WTC11 (cell line): Measurements from ENCODE around the gene SPI1. TPM values are rescaled to one million over a fixed set of nuclear protein-coding genes. Genes with fewer than 3 reads are reported as not detected.

Source experiments
- ATAC-seq: fragments of 200-7000 bp; cut with Tn5 transposase; 2 replicates; pipeline ENCODE4 v1.10.0; 2021; ENCODE audit warnings: mild to moderate bottlenecking, moderate library complexity
- CTCF ChIA-PET: fragments of 300-600 bp; sonication (Branson Sonifier 250); formaldehyde crosslinking; loops from one replicate; lab custom pipeline; 2021; ENCODE audit warnings: antibody characterized with exemption; lab: Charles Lee
- POLR2A ChIA-PET: fragments of 350-600 bp; sonication (Branson Sonifier 250); formaldehyde crosslinking; loops from one replicate; lab custom pipeline; 2021; ENCODE audit warnings: antibody characterized with exemption; lab: Charles Lee
- DNase-seq: peaks from one replicate; pipeline ENCODE4 v3.0.0; 2021; ENCODE audit warnings: low spot score
- H3K27ac Mint-ChIP-seq: 2 replicates; pipeline ENCODE4 v1.8.0; 2021; ENCODE audit warnings: mixed read lengths
- H3K27me3 Mint-ChIP-seq: 2 replicates; pipeline ENCODE4 v1.8.0; 2021; ENCODE audit warnings: low read depth, mild to moderate bottlenecking, moderate library complexity, mixed read lengths
- H3K36me3 Mint-ChIP-seq: 2 replicates; pipeline ENCODE4 v1.8.0; 2021; ENCODE audit warnings: mixed read lengths
- H3K4me1 Mint-ChIP-seq: 2 replicates; pipeline ENCODE4 v1.8.0; 2022; ENCODE audit warnings: mixed read lengths
- H3K4me3 Mint-ChIP-seq: 2 replicates; pipeline ENCODE4 v1.8.0; 2021; ENCODE audit warnings: mild to moderate bottlenecking, moderate library complexity, mixed read lengths
- H3K9me3 Mint-ChIP-seq: 2 replicates; pipeline ENCODE4 v1.8.0; 2021; ENCODE audit warnings: mixed read lengths
- E2F5 ChIP-seq: sonication (generic); formaldehyde crosslinking; IDR thresholded peaks from 2 replicates; pipeline ENCODE4 v1.8.1; 2022; ENCODE audit warnings: mild to moderate bottlenecking, moderate library complexity, missing genetic modification reagents
- ELF4 ChIP-seq: sonication (generic); formaldehyde crosslinking; IDR thresholded peaks from 2 replicates; pipeline ENCODE4 v1.8.1; 2022; ENCODE audit warnings: low read depth, mild to moderate bottlenecking, moderate library complexity, missing genetic modification reagents
- FOXP1 ChIP-seq: sonication (generic); formaldehyde crosslinking; IDR thresholded peaks from 2 replicates; pipeline ENCODE4 v1.8.0; 2022; ENCODE audit warnings: missing genetic modification reagents, mild to moderate bottlenecking, moderate library complexity, borderline replicate concordance
- GRHL2 ChIP-seq: fragments of 250-450 bp; sonication (Bioruptor Pico); IDR thresholded peaks from 2 replicates; pipeline ENCODE4 v1.8.0; 2022; ENCODE audit warnings: mild to moderate bottlenecking, moderate library complexity; ENCODE audit not compliant: insufficient replicate concordance, severe bottlenecking
- HMGA2 ChIP-seq: fragments of 250-450 bp; sonication (Bioruptor Pico); IDR thresholded peaks from 2 replicates; pipeline ENCODE4 v1.4.0; 2021; ENCODE audit warnings: mild to moderate bottlenecking, moderate library complexity
- IRF1 ChIP-seq: sonication (generic); formaldehyde crosslinking; IDR thresholded peaks from 2 replicates; pipeline ENCODE4 v1.8.0; 2023; ENCODE audit warnings: missing genetic modification reagents
- JAZF1 ChIP-seq: fragments of 250-450 bp; sonication (Bioruptor Pico); IDR thresholded peaks from 2 replicates; pipeline ENCODE4 v1.9.0; 2021; ENCODE audit warnings: moderate library complexity, mild to moderate bottlenecking, inconsistent platforms
- MAX ChIP-seq: sonication (generic); formaldehyde crosslinking; IDR thresholded peaks from 2 replicates; pipeline ENCODE4 v1.8.0; 2022; ENCODE audit warnings: mild to moderate bottlenecking, missing genetic modification reagents
- MXD4 ChIP-seq: fragments of 250-450 bp; sonication (Bioruptor Pico); IDR thresholded peaks from 2 replicates; pipeline ENCODE4 v1.8.0; 2021; ENCODE audit warnings: mild to moderate bottlenecking, moderate library complexity, borderline replicate concordance
- MYBL2 ChIP-seq: sonication (generic); formaldehyde crosslinking; IDR thresholded peaks from 2 replicates; pipeline ENCODE4 v1.8.1; 2023; ENCODE audit warnings: mild to moderate bottlenecking, moderate library complexity, missing genetic modification reagents
- NR2C2 ChIP-seq: sonication (generic); formaldehyde crosslinking; IDR thresholded peaks from 2 replicates; pipeline ENCODE4 v1.8.0; 2022; ENCODE audit warnings: mild to moderate bottlenecking, missing genetic modification reagents
- PRDM15 ChIP-seq: sonication (generic); formaldehyde crosslinking; IDR thresholded peaks from 2 replicates; pipeline ENCODE4 v1.8.0; 2022; ENCODE audit warnings: missing genetic modification reagents
- PREB ChIP-seq: sonication (generic); formaldehyde crosslinking; IDR thresholded peaks from 2 replicates; pipeline ENCODE4 v1.8.1; 2022; ENCODE audit warnings: mild to moderate bottlenecking, missing genetic modification reagents, moderate library complexity, borderline replicate concordance
- PRRX2 ChIP-seq: fragments of 250-450 bp; sonication (Bioruptor Pico); IDR thresholded peaks from 2 replicates; pipeline ENCODE4 v1.8.0; 2021; ENCODE audit warnings: mild to moderate bottlenecking
- SP1 ChIP-seq: sonication (generic); formaldehyde crosslinking; conservative IDR thresholded peaks from 2 replicates; pipeline ENCODE4 v1.8.1; 2022; ENCODE audit warnings: missing genetic modification reagents
- TEAD1 ChIP-seq: sonication (generic); formaldehyde crosslinking; IDR thresholded peaks from 2 replicates; pipeline ENCODE4 v1.8.0; 2022; ENCODE audit warnings: mild to moderate bottlenecking, missing genetic modification reagents
- USF1 ChIP-seq: sonication (generic); formaldehyde crosslinking; IDR thresholded peaks from 2 replicates; pipeline ENCODE4 v1.8.0; 2022; ENCODE audit warnings: mild to moderate bottlenecking, missing genetic modification reagents
- ZMAT4 ChIP-seq: fragments of 250-450 bp; sonication (Bioruptor Pico); IDR thresholded peaks from 2 replicates; pipeline ENCODE4 v1.9.0; 2021; ENCODE audit warnings: mild to moderate bottlenecking
- ZNF138 ChIP-seq: sonication (generic); formaldehyde crosslinking; conservative IDR thresholded peaks from 2 replicates; pipeline ENCODE4 v1.8.1; 2022; ENCODE audit warnings: mild to moderate bottlenecking, moderate library complexity, missing genetic modification reagents
- ZNF416 ChIP-seq: fragments of 250-450 bp; sonication (Bioruptor Pico); IDR thresholded peaks from 2 replicates; pipeline ENCODE4 v1.9.0; 2021; ENCODE audit warnings: mild to moderate bottlenecking, inconsistent platforms
- ZNF425 ChIP-seq: fragments of 250-450 bp; sonication (Bioruptor Pico); conservative IDR thresholded peaks from 2 replicates; pipeline ENCODE4 v1.9.0; 2021; ENCODE audit warnings: mild to moderate bottlenecking
- ZNF512 ChIP-seq: sonication (generic); formaldehyde crosslinking; IDR thresholded peaks from 2 replicates; pipeline ENCODE4 v1.8.1; 2022; ENCODE audit warnings: missing genetic modification reagents, borderline replicate concordance
- total RNA-seq: library from RNA; stranded (reverse); gene quantifications from 3 replicates; pipeline ENCODE4 v1.2.3, GENCODE V29; 2021

Gene SPI1
- total RNA-seq, 1 experiment from 2014 or later, result 0.59 TPM

GRCh38 chr11:47359586-47359985, 18.8 kb downstream of the SPI1 start (continued):
- TF ChIP-seq E2F5 (CRISPR knock-in tag) (no peak), USF1 (CRISPR knock-in tag) (no peak), JAZF1 (CRISPR knock-in tag) (no peak), ZMAT4 (CRISPR knock-in tag) (no peak), MYBL2 (CRISPR knock-in tag) (no peak), PREB (CRISPR knock-in tag) (no peak), FOXP1 (CRISPR knock-in tag) (no peak), ZNF416 (CRISPR knock-in tag) (no peak), SP1 (CRISPR knock-in tag) (no peak), NR2C2 (CRISPR knock-in tag) (no peak)

- TF ChIP-seq TEAD1, result no peak
- TF ChIP-seq IRF1 (CRISPR knock-in tag), result no peak
- TF ChIP-seq MXD4, result no peak
- ChIA-PET CTCF (interaction anchor here (1.0 kb wide), 1 partner anchor 125 kb away, joined by 3 read pairs; no protein-coding TSS in a partner anchor), POLR2A (no interaction called here)
- H3K27me3 Mint-ChIP-seq, result no peaks in the 10 kb centered on the region
- DNase-seq (no peak), ATAC-seq (no peak)
- H3K9me3 Mint-ChIP-seq, result no peaks in the 10 kb centered on the region
- no peaks in the 10 kb centered on the region for H3K36me3 Mint-ChIP-seq
- peaks cover 5% of the 10 kb centered on the region for H3K4me1 Mint-ChIP-seq
- no peak overlapping the region; the same call in 1 of the 2 replicates for H3K27ac Mint-ChIP-seq
- no peak overlapping the region for H3K4me3 Mint-ChIP-seq
Observed at GRCh38 chr11:47359162-47359561, 19.2 kb downstream of the SPI1 start.

GRCh38 chr11:47358731-47359051, 19.7 kb downstream of the SPI1 start:
- H3K27ac Mint-ChIP-seq, result no peak overlapping the region
- no peaks in the 10 kb centered on the region for H3K36me3 Mint-ChIP-seq
- DNase-seq (no peak), ATAC-seq (no peak)
- H3K4me1 Mint-ChIP-seq, result peaks cover 5% of the 10 kb centered on the region
- no peak overlapping the region for H3K4me3 Mint-ChIP-seq
- ChIA-PET POLR2A (no interaction called here), CTCF (no interaction called here)
- no peaks in the 10 kb centered on the region for H3K9me3 Mint-ChIP-seq
- TF ChIP-seq JAZF1 (CRISPR knock-in tag) (no peak), HMGA2 (CRISPR knock-in tag) (no peak), PRDM15 (CRISPR knock-in tag) (no peak), ZNF425 (no peak), MAX (CRISPR knock-in tag) (no peak), FOXP1 (CRISPR knock-in tag) (no peak), GRHL2 (CRISPR knock-in tag) (no peak), ELF4 (CRISPR knock-in tag) (no peak), ZNF512 (CRISPR knock-in tag) (no peak), ZNF138 (CRISPR knock-in tag) (no peak), PRRX2 (CRISPR knock-in tag) (no peak)
- no peaks in the 10 kb centered on the region for H3K27me3 Mint-ChIP-seq
